CD14-positive monocyte (primary cell): ENCODE results near the gene PARD6G. TPM values are rescaled to one million over a fixed set of nuclear protein-coding genes. Genes with fewer than 3 reads are reported as not detected.

Experiments used
- DNase-seq, 3 donors: peaks; one replicate each; pipeline ENCODE4 v3.0.0-alpha.2; 2011 to 2022
- H2AFZ ChIP-seq: 2 replicates; pipeline ENCODE4 v1.6.0; 2012; ENCODE audit warnings: mild to moderate bottlenecking, low read depth, low read length, inconsistent platforms; ENCODE audit not compliant: insufficient read depth, poor library complexity, severe bottlenecking
- H3K27ac ChIP-seq, 2 donors: 1 replicate in 1 of 2; 2 replicates in 1 of 2; pipeline ENCODE4 v1.5.1; 2012 to 2013; ENCODE audit warnings: low read length in 2 of 2, control low read depth in 1 of 2, inconsistent platforms in 1 of 2, low read depth in 1 of 2, mild to moderate bottlenecking in 1 of 2
- H3K27me3 ChIP-seq, 2 donors: one replicate each; pipeline versions ENCODE4 v1.6.0 to v1.6.1; 2011 to 2013; ENCODE audit warnings: low read length in 2 of 2; ENCODE audit not compliant: control insufficient read depth in 2 of 2, insufficient read depth in 2 of 2
- H3K36me3 ChIP-seq, 2 donors: replicated peaks in 1 of 2; 1 replicate in 1 of 2; 2 replicates in 1 of 2; pipeline versions ENCODE4 v1.5.1 to v1.6.1; 2012 to 2013; ENCODE audit warnings: low read length in 2 of 2, control low read depth in 1 of 2, inconsistent platforms in 1 of 2, mild to moderate bottlenecking in 1 of 2; ENCODE audit not compliant: insufficient read depth in 2 of 2, control insufficient read depth in 1 of 2
- H3K4me1 ChIP-seq, 2 donors: 1 replicate in 1 of 2; 2 replicates in 1 of 2; pipeline versions ENCODE4 v1.5.1 to v1.6.1; 2012 to 2013; ENCODE audit warnings: low read length in 2 of 2, control low read depth in 1 of 2, inconsistent platforms in 1 of 2, mild to moderate bottlenecking in 1 of 2, moderate library complexity in 1 of 2; ENCODE audit not compliant: insufficient read depth in 2 of 2, control insufficient read depth in 1 of 2
- H3K4me2 ChIP-seq: replicated peaks from 2 replicates; pipeline ENCODE3; 2012; ENCODE audit warnings: low read length, moderate library complexity, mild to moderate bottlenecking; ENCODE audit not compliant: poor library complexity, severe bottlenecking; ENCODE audit errors: extremely low read depth
- H3K4me3 ChIP-seq, 3 experiments: fragments of 200-600 bp in 1 of 3; sonication (generic) in 1 of 3; replicated peaks in 1 of 3; 1 replicate in 2 of 3; 2 replicates in 1 of 3; pipeline ENCODE4 v1.5.1; 2011 to 2013; ENCODE audit warnings: low read length in 3 of 3, mild to moderate bottlenecking in 3 of 3, control low read depth in 2 of 3, low read depth in 2 of 3, inconsistent platforms in 1 of 3, moderate library complexity in 1 of 3
- H3K79me2 ChIP-seq: 2 replicates; pipeline ENCODE4 v1.6.0; 2012; ENCODE audit warnings: mild to moderate bottlenecking, control low read depth, inconsistent platforms, low read length, moderate library complexity; ENCODE audit not compliant: insufficient read depth
- H3K9ac ChIP-seq: 2 replicates; pipeline ENCODE4 v1.6.0; 2017; ENCODE audit warnings: low read length, mild to moderate bottlenecking; ENCODE audit not compliant: insufficient read depth, poor library complexity, severe bottlenecking
- H3K9me3 ChIP-seq, 2 donors: replicated peaks in 1 of 2; 1 replicate in 1 of 2; 2 replicates in 1 of 2; pipeline versions ENCODE4 v1.5.1 to v1.6.1; 2012 to 2013; ENCODE audit warnings: low read length in 2 of 2, control low read depth in 1 of 2; ENCODE audit not compliant: control insufficient read depth in 1 of 2, insufficient read depth in 1 of 2
- H4K20me1 ChIP-seq: 2 replicates; pipeline ENCODE4 v1.6.0; 2012; ENCODE audit warnings: mild to moderate bottlenecking, low read length, control low read depth, moderate library complexity; ENCODE audit not compliant: insufficient read depth
- H3K27ac Mint-ChIP-seq, 7 donors: one replicate each; pipeline ENCODE4 v1.8.0; 2020; ENCODE audit warnings: mild to moderate bottlenecking in 7 of 7, mixed read lengths in 7 of 7, moderate library complexity in 6 of 7, inconsistent platforms in 2 of 7
- H3K27me3 Mint-ChIP-seq, 3 donors: one replicate each; pipeline ENCODE4 v1.8.0; 2021 to 2022; ENCODE audit warnings: low read depth in 3 of 3, mild to moderate bottlenecking in 3 of 3, mixed read lengths in 3 of 3, moderate library complexity in 3 of 3, inconsistent platforms in 1 of 3
- H3K36me3 Mint-ChIP-seq, 2 donors: one replicate each; pipeline ENCODE4 v1.8.0; 2020; ENCODE audit warnings: mixed read lengths in 2 of 2, inconsistent platforms in 1 of 2, mild to moderate bottlenecking in 1 of 2
- H3K4me1 Mint-ChIP-seq: one replicate; pipeline ENCODE4 v1.8.0; 2020; ENCODE audit warnings: mild to moderate bottlenecking, mixed read lengths
- H3K4me3 Mint-ChIP-seq, 2 donors: one replicate each; pipeline ENCODE4 v1.8.0; 2020; ENCODE audit warnings: mild to moderate bottlenecking in 2 of 2, mixed read lengths in 2 of 2, moderate library complexity in 1 of 2
- H3K9me3 Mint-ChIP-seq, 7 donors: one replicate each; pipeline ENCODE4 v1.8.0; 2020 to 2022; ENCODE audit warnings: mixed read lengths in 7 of 7, mild to moderate bottlenecking in 6 of 7, moderate library complexity in 6 of 7, inconsistent platforms in 2 of 7
- CTCF ChIP-seq: fragments of 200-600 bp; IDR thresholded peaks from one replicate; pipeline ENCODE4 v1.8.0; 2022; ENCODE audit warnings: antibody characterized with exemption, mild to moderate bottlenecking
- WGBS: methylation state at CpG from one replicate; pipeline ENCODE4 v1.1.5; 2013; ENCODE audit warnings: missing lambda C conversion rate; ENCODE audit not compliant: insufficient coverage; 5-methylcytosine and 5-hydroxymethylcytosine counted together
- intact Hi-C, 2 donors: fragments of 100-400 bp; cut with micrococcal nuclease; formaldehyde crosslinking; loops; one replicate each; pipeline versions ENCODE4 v1.15.0 to v1.15.1; 2023
- polyA plus RNA-seq, 3 donors: library from polyadenylated mRNA; depleted of rRNA in 1 of 3; unstranded in 2 of 3; stranded (reverse) in 1 of 3; fragments of 300-500 nt in 2 of 3; fragments of >200 nt in 1 of 3; fragmentation: Illumina TruSeq in 2 of 3; gene quantifications; 1 replicate in 2 of 3; 2 replicates in 1 of 3; pipeline ENCODE4 v1.2.3, GENCODE V29; 2012 to 2021

The PARD6G gene
- polyA plus RNA-seq, 3 donors = not detected

GRCh38 chr18:80135136-80135535 lies 112.2 kb downstream of the PARD6G start:
- no peaks in the 10 kb centered on the region for H4K20me1 ChIP-seq
- TF ChIP-seq CTCF = no peak
- H3K9me3 Mint-ChIP-seq = no peaks in the 10 kb centered on the region
- H3K4me3 ChIP-seq = no peak overlapping the region
- peaks cover 27 to 65% of the 10 kb centered on the region in 2 donors for H3K36me3 ChIP-seq
- H3K9ac ChIP-seq = no peak overlapping the region
- no peaks in the 10 kb centered on the region for H3K27me3 Mint-ChIP-seq
- H3K79me2 ChIP-seq = no peaks in the 10 kb centered on the region
- no peak overlapping the region for H3K4me2 ChIP-seq
- peaks cover 68 to 72% of the 10 kb centered on the region in 2 donors for H3K36me3 Mint-ChIP-seq
- no peaks in the 10 kb centered on the region for H3K4me1 Mint-ChIP-seq
- no peaks in the 10 kb centered on the region for H3K9me3 ChIP-seq
- no peak overlapping the region for H3K4me3 Mint-ChIP-seq
- no CpG with 5 or more reads among the region's 1 CpG for WGBS
- H3K27me3 ChIP-seq = no peaks in the 10 kb centered on the region
- intact Hi-C loops = no loop called here
- DNase-seq = no peak
- H2AFZ ChIP-seq = no peak overlapping the region
- no peak overlapping the region for H3K27ac Mint-ChIP-seq
- no peak overlapping the region for H3K27ac ChIP-seq
- H3K4me1 ChIP-seq = no peaks in the 10 kb centered on the region

- intact Hi-C loops = no loop called here
- peaks cover 25 to 56% of the 10 kb centered on the region in 2 donors for H3K36me3 ChIP-seq
- no peak overlapping the region for H3K27ac ChIP-seq
- Mint-ChIP-seq H3K36me3 (peaks cover 57 to 61% of the 10 kb centered on the region in 2 donors), H3K9me3 (no peaks in the 10 kb centered on the region), H3K27ac (no peak overlapping the region), H3K4me3 (no peak overlapping the region), H3K27me3 (no peaks in the 10 kb centered on the region), H3K4me1 (no peaks in the 10 kb centered on the region)
- H3K9me3 ChIP-seq = no peaks in the 10 kb centered on the region
- no peak overlapping the region for H3K4me2 ChIP-seq
- WGBS = no CpG with 5 or more reads among the region's 1 CpG
- no peak for DNase-seq
- no peak for TF ChIP-seq CTCF
- no peak overlapping the region for H2AFZ ChIP-seq
- no peaks in the 10 kb centered on the region for H3K27me3 ChIP-seq
- H3K4me1 ChIP-seq = no peaks in the 10 kb centered on the region
- no peaks in the 10 kb centered on the region for H3K79me2 ChIP-seq
- no peak overlapping the region for H3K9ac ChIP-seq
- no peaks in the 10 kb centered on the region for H4K20me1 ChIP-seq
- no peak overlapping the region for H3K4me3 ChIP-seq
These were observed 114.2 kb downstream of the PARD6G start for GRCh38 chr18:80133124-80133523.
